HL-60 (cell line): ENCODE data around the gene FNIP2.

Experiments
- CTCF ChIP-seq: IDR thresholded peaks from one replicate; pipeline ENCODE4 v1.5.1; 2011; ENCODE audit warnings: low read length, control low read depth, inconsistent platforms; ENCODE audit not compliant: insufficient read depth
- GABPA ChIP-seq: IDR thresholded peaks from 2 replicates; pipeline ENCODE4 v1.6.1; 2012; ENCODE audit warnings: low read depth
- POLR2AphosphoS5 ChIP-seq: IDR thresholded peaks from 2 replicates; pipeline ENCODE4 v1.6.1; 2012; ENCODE audit warnings: low read depth

- TF ChIP-seq CTCF (no peak), POLR2AphosphoS5 (no peak), GABPA (no peak)
These were observed 90.8 kb downstream of the FNIP2 start for GRCh38 chr4:158859661-158860060.
